K562 treated with DMSO at 1 percent for 4 hours (cell line): ENCODE measurements around the gene EIF2AK3. TPM values are rescaled to one million over a fixed set of nuclear protein-coding genes. Genes with fewer than 3 reads are reported as not detected.

Experiments
- total RNA-seq: library from RNA; unstranded; fragments of 300-600 nt; gene quantifications from 2 replicates; pipeline ENCODE4 v1.2.3, GENCODE V29; 2022; ENCODE audit not compliant: insufficient read depth

EIF2AK3 gene
- total RNA-seq = 5.0 and 14.8 TPM in 2 replicates

GRCh38 chr2:88627055-88627855 is at the start of gene EIF2AK3:
Gene EIF2AK3, minus strand, starts transcription at chr2:88627464. Its CDS starts 190 bp downstream, at chr2:88627274.

Other genes with a start within 250 kb of the EIF2AK3 start
- gene FOXI3, start 174.8 kb downstream of the EIF2AK3 start, total RNA-seq = not detected in 2 replicates
- 12.5 and 14.5 TPM in 2 replicates for gene RPIA, start 64.2 kb upstream of the EIF2AK3 start, total RNA-seq